GM18526 (cell line): Measurements from ENCODE around the gene ASMTL.

Experiments
- POLR2A ChIP-seq: IDR thresholded peaks from 3 replicates; pipeline ENCODE4 v1.6.1; 2011; ENCODE audit not compliant: insufficient read length; ENCODE audit errors: extremely low read depth

The ASMTL gene

DNA sequence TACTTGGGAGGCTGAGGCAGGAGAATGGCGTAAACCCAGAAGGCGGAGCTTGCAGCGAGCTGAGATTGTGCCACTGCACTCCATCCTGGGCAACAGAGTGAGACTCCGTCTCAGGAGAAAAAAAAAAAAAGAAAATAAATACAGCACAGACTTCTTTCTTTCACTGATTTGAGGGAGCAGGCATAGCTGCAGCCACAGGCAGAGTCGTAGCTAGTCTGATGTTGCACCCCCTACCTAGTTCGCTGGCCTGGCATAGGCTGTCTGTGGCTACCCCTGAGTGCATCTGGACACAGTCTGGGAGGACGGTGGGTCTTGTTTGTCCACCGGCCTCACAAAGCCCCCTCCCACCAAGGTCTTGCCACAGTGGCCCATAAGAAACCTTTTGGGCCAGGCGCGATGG, 94.7 kb downstream of the ASMTL start:
- TF ChIP-seq POLR2A = no peak

DNA sequence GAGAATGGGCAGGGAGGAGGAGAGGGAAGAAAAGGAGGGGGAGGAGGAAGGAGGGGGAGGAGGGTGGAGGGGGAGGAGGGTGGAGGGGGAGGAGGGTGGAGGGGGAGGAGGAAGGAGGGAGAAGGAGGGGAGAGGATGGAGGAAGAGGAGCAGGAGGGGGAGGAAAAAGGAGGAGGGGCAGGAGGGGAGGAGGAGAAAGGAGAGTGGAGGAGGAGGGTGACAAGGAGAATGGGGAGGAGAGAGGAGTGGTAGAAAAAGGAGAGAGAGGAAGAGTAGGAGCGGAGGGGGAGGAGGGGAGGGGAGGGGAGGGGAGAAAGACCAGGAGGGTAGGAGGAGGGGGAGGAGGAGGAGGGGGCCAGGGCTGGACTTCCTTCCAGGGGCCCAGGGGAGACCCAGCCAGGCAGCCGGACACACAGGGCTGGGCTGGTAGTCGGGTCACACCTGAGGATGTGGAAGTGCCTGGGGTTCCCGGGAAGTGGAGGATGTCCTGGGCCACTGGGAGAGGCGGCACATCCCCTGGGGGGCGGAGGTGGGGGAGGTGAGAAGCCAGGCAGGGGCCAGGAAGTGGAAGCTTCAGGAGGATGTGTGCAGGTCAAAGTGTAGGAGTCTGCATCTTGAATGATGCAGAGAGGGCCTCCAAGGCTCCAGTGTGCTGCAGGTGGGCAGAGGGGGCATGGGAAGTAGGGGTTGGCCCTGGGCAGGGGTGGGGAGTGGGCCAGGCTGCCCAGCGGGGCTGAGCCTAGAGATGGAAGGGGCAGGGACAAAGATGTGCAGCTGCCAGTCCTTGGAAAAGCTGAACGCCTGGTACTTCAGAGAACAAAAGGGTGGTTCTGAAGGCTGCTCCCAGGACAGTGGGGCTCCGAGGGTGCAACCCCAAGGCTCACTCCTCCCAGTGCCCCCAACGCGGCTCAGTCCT, 97.3 kb downstream of the ASMTL start:
- no peak for TF ChIP-seq POLR2A

DNA sequence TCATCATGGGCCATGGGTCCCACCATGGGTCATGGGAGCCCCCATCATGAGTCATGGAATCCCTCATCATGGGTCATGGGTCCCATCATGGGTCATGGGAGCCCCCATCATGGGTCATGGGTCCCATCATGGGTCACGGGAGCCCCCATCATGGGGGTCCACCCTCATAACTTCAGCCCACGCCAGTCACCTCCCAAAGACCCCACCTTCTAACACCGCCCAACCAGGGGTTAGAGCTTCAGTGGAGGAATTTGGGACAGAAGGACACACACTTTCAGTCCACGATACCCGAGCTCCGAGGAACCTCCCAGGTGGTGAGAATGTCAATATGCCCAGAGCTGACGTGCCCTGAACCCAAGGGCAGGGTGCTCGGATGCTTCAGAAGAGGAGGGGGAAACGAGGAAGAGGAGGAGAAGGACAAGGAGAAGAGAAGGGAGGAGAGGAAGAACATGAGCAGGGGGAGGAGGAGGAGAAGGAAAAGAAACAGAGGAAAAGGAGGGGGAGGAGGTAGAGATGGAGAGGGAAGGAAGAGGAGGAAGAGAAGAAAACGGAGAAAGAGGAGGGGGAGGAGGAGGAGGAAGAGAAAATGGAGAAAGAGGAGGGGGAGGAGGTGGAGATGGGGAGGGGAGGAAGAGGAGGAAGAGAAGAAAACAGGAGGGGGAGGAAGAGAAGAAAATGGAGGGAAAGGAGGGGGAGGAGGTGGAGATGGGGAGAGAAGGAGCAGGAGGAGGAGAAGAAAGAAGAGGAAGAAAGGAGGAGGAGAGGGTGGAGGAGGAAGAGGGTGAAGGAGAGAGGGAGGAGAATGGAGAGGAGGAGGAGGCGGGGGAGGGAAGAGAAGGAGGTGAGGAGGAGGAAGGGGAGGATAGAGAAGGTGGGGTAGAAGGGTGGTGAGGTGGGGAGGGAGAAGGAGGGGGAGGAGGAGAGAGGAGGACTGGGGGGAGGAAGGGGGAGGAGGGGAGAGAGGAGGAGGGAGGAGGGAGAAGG, 98.4 kb downstream of the ASMTL start:
- TF ChIP-seq POLR2A = no peak
